GM13977 (cell line): ENCODE measurements around the gene COQ7.

ENCODE experiments used
- DNase-seq: peaks from one replicate; pipeline ENCODE4 v3.0.0; 2012; ENCODE audit warnings: low spot score
- in situ Hi-C: fragments of 300-500 bp; cut with MboI; formaldehyde crosslinking; loops from one replicate; pipeline ENCODE4 v1.12.0; 2022; ENCODE audit warnings: low sequenced_read_pairs, low pct_unique_long_range_greater_than_20kb, mixed read lengths, inconsistent platforms; ENCODE audit not compliant: unreplicated experiment
- TF ChIP-seq, protein P1 (sequence below): IDR thresholded peaks from 2 replicates; pipeline ENCODE4 v1.5.1; 2012; ENCODE audit warnings: mild to moderate bottlenecking, control low read depth; ENCODE audit not compliant: insufficient read depth; ENCODE audit errors: extremely low read depth, missing control alignments

The COQ7 gene

DNA sequence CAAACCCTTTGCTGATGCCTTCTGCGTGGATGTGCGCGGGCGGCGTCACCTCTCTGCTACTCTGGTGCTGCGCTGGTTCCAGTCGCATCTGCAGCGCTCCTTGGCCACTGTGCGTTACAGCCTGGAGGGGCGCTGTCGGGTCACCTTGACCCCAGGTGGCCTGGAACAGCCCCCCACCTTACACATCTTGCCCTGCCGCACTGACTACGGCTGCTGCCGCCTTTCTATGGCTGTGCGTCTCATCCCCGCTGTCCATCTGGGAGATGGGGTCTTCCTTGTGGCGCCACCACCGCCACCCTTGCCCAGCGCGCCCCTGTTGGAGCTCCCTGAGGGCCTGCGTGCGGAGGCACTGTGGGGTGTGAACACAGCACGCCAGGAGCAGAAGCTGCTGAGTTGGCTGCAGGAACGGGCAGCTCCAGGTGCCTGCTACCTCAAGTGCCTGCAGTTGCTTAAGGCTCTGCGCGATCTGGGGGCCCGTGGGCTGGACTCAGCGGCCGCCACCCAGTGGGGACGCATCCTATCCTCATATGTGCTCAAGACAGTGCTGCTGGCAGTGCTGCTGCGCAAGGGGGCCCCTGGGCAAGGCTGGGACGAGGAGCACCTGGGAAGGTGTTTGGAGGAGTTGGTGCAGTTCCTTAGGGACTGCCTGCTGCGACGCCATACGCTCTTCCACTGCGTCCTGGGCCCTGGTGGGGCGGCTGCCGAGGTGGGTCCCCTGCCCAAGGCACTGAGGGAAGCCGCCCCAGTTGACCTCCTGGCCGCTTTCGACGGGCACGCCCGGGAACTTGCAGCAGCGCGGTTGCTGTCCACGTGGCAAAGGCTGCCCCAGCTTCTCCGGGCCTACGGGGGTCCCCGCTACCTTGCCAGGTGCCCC, 48.0 kb downstream of the COQ7 start:
- TF ChIP-seq, protein P1, sequence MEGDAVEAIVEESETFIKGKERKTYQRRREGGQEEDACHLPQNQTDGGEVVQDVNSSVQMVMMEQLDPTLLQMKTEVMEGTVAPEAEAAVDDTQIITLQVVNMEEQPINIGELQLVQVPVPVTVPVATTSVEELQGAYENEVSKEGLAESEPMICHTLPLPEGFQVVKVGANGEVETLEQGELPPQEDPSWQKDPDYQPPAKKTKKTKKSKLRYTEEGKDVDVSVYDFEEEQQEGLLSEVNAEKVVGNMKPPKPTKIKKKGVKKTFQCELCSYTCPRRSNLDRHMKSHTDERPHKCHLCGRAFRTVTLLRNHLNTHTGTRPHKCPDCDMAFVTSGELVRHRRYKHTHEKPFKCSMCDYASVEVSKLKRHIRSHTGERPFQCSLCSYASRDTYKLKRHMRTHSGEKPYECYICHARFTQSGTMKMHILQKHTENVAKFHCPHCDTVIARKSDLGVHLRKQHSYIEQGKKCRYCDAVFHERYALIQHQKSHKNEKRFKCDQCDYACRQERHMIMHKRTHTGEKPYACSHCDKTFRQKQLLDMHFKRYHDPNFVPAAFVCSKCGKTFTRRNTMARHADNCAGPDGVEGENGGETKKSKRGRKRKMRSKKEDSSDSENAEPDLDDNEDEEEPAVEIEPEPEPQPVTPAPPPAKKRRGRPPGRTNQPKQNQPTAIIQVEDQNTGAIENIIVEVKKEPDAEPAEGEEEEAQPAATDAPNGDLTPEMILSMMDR, result no peak
- no peak for DNase-seq
- in situ Hi-C loops, result no loop called here

DNA sequence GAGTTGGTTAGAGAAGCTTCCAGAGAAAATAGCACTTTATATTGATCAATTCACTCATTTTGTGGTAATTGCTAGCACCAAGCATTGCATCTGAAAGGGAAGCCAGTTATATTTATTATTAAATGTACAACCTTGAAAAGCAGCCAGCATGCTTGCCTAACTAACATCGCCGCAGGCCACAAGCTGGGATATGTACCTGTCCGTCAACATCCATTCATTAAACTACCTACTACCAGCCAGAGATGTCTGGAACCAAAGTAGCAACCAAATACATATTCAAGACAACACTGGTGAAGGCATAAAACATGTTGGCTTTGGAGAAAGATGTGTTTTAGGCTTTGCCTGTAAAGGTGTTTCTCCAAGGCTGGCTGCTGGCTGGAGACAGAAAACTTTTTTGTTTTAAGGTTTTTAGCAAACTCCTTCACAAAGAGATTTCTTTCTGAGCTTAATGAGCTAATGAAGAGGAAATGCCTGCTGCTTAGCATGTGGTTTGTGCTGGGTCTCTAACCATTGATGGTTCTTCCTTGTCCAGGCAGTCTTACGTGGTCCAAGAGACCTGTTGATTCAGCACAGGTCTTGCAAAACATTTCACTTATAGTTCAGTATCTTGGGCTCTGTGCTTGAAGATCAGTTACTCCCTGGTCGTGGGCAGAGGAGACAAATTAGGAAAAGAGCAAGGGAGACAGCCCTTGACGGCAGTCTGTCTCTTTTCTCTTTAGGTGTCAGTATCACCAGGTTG, 49.5 kb downstream of the COQ7 start:
- in situ Hi-C loops, result no loop called here
- TF ChIP-seq, protein P1, result no peak
- no peak for DNase-seq

DNA sequence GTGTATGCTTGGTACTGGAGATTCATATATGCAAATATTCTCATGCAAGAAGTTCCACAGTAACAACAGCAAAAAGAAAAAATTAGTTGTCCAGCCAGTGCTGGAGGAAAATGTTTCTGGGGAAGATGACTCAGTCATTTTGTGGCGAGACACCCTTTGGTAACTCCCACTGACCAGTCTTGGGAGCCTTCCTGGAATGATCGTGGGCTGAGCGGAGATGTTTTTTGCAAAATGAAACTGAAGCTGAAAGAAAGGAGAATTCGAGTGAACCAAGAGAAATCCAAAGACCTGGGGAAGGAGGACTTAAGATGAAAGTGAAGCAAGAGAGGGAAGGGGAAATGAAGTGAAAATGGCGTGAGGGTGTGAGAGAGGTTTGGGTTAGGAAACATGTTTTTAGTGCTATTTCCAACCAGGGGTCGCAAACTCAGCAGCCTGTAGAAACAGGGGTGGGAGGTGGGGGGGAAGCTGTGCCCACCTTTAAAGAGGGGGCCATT, 51.6 kb downstream of the COQ7 start:
- TF ChIP-seq, protein P1, result no peak

DNA sequence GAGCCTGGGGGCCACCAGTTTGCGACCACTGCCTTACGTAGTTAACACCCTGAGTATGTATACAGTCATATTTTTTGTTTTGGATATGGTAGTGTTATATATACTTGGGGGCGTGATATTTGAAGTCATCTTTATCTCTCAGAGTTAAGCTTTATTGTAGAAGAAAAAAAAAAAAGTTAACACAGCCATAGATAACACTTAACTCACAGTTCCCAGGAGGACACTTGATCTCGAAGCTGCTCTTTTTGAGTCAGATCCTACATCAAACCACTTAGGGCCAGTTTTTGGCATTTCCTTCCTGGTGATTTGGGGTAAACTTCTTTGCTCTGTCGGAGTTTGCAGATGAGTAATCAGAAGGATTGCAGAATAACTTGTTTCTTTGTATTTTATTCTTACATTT, 52.1 kb downstream of the COQ7 start:
- TF ChIP-seq, protein P1, result no peak
- no peak for DNase-seq
- in situ Hi-C loops, result no loop called here

More for the DNA sequence above, 51.6 kb downstream of the COQ7 start:
- in situ Hi-C loops, result no loop called here
- no peak for DNase-seq

DNA sequence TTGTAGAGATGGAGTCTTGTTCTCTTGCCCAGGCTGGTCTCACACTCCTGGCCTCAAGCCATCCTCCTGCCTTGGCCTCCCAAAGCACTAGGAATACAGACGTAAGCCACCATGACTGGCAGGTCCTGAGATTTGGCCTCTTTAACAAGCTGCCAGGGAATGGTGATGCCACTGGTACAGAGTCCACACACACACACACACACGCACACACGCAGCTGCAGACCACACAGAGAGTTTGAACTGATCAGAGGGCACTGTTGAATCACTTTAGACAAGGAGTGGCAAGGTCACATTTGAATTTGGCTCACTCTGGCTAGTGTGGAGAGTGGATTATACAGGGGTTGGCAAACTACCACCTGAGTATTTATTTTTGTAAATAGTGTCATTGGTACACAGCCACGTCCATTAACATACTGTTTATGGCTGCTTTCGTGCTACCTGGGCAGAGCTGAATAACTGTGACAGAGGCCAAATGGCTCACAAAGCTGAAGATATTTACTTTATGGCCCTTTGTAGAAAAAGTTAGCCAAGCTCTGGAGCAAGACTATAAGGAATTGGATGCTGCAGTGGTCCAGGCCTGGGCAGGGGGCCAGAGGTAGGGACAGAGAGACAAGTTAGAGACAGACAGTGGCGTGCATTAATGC, 56.2 kb downstream of the COQ7 start:
- in situ Hi-C loops, result no loop called here
- TF ChIP-seq, protein P1, result no peak
- no peak for DNase-seq

DNA sequence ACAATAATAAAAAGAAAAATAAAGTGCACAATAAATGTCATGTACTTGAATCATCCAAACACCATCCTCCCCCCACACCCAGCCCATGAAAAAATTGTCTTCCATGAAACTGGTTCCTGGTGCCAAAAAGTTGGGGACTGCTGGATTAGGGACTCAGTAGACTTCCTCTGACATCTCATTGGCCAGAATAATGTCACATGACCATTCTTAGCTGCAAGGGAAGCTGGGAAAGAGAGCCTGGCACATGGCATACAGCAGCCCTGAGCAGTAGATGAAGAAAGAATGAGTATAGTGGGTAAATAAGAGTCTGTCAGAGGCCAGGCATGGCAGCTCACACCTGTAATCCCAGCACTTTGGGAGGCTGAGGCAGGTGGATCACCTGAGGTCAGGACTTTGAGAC, 58.9 kb downstream of the COQ7 start:
- in situ Hi-C loops, result no loop called here
- TF ChIP-seq, protein P1, result no peak

More for the DNA sequence above, 58.9 kb downstream of the COQ7 start:
- no peak for DNase-seq
